COLO829 (cell line): ENCODE results near the gene KISS1R.
"Not testable (repeated sequence)": the region's sequence is repeated elsewhere in the genome, so short reads cannot be mapped to it uniquely, and the experiment has no call there.

Experiments used
- DNase-seq: peaks from one replicate; pipeline ENCODE4 v3.0.0; 2012; ENCODE audit warnings: low spot score

KISS1R gene

DNA sequence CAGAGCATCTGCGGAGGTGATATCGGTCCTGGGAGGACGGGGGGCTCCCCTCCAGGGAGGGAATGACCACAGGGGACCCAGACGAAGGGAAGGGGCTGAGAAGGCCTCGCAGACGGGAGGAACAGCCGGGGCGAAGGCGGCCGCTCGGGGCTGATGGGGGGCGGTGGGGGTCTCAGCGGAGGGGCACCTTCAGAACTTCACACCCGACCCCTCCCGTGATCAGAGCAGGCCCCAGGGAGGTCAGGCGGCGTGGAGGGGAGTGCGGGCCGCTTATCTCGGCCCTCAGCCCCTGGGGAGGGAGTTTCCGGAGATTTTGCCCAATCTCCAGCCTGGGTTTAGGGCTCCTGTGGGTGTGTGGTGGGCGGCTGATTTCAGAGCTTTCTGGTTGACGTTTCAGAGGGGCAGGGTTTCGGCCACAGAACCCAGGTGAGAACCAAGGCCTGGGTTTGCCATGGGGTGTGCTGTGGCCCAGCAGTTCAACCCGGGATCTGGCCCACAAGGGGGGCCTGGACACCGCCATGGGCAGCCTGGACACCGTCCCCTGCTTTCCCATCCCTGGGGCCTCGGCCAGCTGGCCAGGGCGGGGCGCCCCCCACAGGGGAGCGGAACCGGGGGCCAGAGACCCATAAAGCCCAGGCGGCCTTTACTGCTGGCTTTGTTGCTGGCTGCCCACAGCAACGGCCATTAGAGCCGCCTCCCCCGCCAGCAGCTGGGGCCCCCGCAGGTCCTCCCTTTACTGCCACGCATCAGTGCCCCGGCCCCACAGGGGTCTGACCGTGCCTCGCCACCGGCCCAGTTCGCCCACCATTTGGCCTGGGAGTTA, 37.8 kb downstream of the KISS1R start:
- no peak for DNase-seq

DNA sequence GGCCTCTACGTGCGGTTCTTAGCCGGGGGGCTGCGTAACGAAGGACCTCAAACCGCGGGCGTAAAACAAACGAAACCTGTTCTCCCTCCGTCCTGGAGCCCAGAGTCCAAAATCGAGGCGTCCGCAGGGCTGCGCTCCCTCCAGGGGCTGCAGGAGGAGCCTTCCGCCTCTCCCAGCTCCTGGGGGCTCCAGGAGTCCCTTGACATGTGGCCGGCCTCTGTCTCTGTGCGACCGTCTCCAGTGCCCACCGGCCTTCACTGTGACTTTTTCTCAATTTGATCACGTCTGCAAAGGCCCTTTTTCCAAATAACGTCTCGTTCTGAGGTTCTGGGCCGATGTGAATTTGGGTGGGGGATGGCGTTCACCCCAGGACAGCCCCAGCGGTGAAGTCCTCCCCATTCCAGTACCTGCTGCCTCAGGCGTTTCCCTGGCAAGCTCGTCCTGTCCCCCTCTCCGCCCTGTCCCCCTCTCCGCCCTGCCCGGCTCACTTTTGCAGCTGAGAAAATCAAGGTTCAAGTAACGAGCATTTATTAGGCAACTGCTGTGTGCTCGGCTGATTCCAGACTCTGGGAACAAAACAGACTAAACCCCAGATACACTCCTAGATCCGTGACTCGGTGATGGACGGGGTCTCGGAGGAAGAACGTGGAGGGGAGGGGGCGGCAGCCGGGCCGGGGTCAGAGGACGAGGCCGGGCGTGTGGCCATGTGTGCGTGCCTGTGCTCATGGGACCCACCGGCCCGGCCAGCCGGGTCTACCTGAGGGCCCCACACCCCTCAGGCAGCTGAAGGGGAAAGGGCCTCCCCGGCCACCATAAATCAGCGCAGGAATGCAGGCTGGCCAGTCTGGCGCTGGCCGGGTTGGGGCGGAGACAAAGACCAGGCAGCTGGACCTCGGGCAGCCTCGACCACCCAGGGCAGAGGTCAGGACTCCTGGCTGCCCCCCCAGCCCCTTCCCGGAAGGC, 39.0 kb downstream of the KISS1R start:
- no peak for DNase-seq

DNA sequence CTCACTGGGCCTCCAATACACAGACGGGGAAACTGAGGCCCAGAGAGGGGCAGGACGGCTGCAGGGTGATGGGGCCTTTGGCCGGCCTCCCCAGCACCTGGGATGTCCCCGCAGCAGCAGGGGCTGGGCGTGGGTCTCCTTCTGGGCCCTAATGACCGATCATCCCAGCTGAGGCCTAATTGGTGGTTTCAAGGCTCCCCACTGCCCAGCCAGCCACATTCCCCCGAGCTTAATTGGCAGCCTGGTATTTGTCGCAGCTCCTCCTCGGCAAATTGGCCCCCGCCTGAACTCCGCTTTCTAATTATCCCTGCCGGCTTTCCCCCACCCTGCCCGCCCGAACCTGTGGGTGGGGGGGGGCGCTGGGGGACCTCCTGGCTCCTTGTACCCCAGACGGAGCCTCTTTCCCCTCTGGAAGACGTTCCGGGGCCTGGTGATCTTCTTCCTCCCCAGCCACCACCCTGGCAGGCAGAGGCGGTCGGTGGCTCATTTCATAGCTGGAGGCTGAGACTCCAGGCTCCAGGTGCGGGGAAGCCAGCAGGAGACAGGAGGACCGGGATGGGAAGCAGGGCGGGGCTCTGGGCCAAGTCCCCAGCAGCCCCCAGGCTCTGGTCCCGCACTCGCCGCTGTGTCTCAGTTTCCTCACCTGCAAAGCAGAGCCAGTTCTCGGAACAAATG, 39.8 kb downstream of the KISS1R start:
- DNase-seq = no peak

DNA sequence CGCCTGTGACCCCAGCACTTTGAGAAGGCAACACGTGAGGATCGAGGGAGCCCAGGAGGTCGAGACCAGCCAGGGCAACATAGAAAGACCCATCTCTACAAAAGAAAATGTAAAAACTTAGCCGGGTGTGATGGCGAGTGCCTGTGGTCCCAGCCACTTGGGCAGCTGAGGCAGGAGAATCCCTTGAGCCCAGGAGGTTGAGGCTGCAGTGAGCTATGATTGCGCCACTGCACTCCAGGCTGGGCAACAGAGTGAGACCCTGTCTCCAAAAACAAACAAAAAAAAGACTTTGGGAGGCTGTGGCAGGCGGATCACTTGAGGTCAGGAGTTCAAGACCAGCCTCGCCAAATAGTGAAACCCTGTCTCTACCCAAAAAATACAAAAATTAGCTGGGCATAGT, 40.4 kb downstream of the KISS1R start:
- not testable (repeated sequence) for DNase-seq

DNA sequence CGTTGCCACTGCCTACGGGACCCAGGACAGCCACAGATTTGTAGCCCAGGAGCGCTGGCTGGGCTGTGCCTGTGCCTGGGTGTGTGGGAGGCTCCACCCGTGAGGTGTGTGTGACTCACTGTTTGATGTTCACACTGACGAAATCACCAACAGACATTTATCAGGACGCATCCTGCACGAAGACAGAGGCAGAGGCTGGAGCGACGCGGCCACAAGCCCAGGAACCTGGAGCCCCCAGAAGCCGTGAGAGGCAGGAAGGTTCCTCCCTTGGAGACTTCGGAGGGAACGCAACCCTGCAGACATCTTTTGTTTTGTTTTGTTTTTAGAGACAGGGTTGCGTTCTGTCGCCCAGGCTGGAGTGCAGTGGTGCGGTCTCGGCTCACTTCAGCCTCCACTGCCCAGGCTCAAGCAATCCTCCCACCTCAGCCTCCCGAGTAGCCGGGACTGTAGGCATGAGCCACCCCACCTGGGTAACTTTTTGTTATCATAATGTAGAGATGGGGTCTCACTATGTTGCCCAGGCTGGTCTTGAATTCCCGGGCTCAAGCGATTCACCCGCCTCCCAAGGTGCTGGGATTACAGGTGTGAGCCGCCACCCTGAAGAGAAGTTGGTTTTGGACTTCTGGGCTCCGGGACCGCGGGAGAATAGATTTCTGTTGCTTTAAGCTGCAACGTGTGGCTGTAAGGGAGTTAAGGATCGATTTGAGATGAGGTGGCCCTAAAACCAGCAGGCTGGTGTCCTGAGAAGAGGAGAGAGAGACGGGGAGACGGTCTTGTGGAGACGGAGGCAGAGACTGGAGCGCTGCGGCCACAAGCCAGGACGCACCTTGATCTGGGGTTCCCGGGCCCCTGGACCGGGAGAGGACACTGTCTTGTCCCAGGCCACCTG, 42.1 kb downstream of the KISS1R start:
- no peak for DNase-seq

DNA sequence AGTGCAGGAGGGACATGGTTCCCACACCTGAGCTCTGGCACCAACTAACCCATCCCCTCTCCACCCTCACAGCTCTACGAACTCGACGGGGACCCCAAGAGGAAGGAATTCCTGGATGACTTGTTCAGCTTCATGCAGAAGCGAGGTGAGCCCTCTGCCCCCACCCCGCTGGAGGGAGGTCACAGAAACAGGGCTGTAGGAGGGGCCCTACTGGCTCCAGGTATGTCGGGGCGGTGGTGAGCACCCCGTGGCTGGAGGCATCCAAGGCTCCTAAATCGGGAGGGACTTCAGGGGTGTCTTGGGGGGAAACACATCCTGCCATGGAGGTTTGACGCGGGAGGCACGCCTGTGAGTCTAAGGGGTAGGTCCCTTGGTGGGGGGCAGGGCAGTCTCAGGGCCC, 42.9 kb downstream of the KISS1R start:
- no peak for DNase-seq

DNA sequence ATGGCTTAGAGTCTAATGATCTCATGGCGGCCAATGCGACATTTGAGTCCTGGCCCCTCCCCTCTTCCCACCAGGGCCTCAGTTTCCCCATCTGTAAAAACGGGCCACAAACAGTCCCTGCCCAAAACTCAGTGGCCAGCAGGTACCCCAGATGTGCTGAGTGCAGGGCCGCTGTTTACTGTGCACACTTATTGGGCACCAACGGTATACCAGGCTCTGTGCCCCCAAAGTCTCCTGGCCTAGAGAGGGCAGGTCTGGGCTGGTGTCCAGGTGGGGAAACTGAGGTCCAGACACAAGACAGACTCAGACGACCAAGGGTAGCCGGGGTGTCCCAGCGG, 43.4 kb downstream of the KISS1R start:
- no peak for DNase-seq

DNA sequence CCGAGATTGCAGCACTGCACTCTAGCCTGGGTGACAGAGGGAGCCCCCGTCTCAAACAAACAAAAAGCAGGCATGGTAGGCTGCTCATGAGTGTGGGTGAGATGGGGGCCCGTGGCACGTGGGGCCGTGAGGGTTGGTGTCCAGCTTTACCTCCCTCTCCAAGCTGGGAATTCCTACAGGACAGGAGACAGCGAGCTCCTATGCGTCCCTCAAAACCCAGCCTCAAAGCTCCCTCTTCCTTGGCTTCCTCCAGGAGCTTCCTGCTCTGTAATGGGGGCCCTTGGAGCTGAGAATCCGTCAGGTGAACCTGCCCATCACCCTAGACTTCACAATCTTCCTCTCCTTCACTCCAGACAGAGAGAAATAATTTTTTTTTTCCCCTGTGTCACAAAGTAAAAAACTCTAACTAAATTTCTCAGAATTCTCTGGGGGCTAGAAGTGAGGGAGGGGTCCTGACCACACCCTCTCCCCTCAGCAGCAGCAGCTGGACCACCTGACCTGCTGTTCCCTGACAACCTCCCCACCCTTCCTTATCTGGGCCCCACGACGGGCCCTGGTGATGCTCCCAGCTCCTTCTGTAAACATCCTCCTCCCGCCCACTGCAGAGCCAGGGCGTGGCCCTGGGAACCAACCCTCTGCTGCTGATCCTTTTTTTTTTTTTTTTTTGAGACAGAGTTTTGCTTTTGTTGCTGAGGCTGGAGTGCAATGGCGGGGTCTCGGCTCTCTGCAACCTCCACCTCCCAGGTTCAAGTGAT, 44.9 kb downstream of the KISS1R start:
- no peak for DNase-seq

DNA sequence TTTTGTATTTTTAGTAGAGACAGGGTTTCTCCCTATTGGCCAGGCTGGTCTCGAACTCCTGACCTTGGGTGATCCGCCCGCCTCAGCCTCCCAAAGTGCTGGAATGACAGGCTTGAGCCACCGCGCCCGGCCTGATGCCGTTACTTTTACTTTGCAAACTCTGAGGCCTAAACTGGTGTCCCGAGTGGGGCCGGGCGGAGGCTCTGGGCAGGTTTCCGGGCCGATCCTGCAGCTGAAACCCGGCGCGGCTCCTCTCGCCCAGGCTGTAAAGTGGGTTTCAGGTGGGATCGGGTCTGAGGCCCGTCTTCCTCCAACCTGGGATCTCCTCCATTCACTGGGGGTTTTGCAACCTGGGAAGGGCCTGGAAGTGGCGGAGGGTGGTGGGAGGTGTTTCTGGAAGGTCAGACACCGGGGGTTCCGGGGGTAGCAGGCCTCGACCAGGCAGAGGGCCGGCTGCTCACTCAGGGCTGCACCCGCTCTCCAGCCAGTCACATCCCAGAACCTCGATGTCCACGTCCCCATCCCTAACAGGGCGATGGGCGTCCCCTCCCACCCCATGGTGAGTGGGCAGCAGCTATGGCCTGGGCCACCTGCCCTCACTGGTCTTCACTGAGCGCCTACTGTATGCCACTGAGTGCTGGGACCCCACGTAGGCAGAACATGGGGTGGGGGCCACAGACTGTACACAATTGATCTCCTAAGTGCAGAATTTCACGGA, 45.7 kb downstream of the KISS1R start:
- DNase-seq = no peak

DNA sequence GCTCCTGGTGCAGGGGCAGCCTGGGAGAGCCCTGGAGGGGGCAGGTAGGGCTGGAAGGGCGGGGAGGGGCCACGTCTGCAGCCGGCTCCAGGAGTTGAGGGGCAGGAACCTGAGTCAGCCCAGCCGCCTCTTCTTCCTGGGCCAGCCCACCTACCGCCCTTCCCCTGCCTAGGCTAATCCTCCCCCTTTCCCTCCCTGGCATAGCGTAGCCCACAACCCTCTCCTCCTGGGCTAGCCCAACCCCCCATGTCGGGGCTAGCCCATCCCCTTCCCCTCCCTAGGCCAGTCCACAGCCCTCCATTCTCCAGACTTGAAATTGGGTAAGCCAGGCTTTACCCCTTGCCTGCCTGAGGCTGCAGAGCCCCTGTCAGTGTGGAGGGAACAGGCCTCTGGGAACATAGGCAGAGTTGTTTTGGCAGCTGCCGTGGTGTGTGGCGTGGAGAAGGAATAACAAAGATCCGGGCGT, 46.4 kb downstream of the KISS1R start:
- no peak for DNase-seq

DNA sequence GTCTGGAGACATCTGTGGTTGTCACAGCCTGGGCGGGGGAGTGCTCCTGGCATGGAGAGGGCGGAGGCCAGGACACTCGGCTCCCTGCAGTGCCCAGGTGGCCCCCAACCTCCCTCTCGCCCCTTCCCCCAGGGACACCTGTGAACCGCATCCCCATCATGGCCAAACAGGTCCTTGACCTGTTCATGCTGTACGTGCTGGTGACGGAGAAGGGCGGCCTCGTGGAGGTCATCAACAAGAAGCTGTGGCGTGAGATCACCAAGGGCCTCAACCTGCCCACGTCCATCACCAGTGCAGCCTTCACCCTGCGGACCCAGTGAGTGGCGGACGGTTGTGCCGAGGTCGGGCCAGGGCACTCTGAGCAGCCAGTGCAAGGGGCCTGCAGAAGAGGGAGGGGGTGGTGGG, 47.0 kb downstream of the KISS1R start:
- no peak for DNase-seq

DNA sequence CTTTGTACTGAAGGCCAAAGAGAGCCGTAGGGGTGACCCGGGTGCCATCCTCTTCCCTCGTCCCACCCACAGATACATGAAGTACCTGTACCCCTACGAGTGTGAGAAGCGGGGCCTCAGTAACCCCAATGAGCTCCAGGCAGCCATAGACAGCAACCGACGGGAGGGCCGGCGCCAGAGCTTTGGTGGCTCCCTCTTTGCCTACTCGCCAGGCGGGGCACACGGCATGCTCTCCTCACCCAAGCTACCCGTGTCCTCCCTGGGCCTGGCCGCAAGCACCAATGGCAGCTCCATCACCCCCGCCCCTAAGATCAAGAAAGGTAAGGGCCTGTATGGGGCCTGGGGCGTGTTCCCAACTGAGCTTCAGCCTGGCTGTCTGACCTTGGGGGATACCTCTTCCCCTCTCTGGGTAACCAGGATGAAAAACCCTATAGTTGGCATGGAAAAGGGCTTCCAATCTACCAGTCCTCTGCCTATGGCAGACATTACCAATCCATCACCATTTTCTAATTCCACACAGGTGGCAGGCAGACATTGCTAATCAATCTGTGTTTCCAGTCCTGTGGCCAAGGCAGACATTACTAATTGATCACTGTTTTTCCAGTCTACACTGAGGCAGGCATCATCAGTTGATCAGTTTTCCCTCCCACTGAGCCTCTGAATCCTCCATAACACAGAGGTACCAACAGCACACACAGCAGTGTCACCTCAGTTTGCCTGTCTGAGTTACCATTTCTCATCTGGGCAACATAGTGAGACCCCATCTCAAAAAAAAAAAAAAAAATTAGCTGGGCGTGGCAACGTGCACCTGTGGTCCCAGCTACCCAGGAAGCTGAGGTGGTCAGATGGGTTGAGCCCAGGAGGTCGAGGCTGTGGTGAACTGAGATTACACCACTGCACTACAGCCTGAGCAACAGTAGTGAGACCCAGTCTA, 47.9 kb downstream of the KISS1R start:
- DNase-seq = no peak

DNA sequence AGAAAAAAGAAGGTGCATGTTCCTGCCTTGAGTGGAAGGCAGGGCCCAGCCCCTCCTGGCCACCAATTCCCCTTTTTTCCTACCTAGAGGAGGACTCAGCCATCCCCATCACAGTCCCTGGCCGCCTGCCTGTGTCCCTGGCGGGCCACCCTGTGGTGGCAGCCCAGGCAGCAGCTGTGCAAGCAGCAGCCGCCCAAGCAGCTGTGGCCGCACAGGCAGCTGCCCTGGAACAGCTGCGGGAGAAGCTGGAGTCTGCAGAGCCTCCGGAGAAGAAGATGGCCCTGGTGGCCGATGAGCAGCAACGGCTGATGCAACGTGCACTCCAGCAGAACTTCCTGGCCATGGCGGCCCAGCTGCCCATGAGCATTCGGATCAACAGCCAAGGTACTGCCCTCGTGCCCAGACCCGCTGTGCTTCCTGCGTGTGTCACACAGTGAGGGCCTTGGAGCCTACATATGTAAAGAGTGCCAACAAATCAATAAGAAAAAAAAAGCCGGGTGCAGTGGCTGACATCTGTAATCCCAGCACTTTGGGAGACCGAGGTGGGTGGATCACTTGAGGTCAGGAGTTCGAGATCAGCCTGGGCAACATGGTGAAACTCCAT, 49.5 kb downstream of the KISS1R start:
- no peak for DNase-seq
